Endodermal cell (in vitro differentiated cells): Measurements from ENCODE around the gene HOXD10. TPM values are rescaled to one million over a fixed set of nuclear protein-coding genes. Genes with fewer than 3 reads are reported as not detected.
A peak's percentile ranks its signal among the peaks of the same experiment; 100 is the strongest.

ENCODE experiments used
- DNase-seq: peaks from one replicate; pipeline ENCODE4 v3.0.0-alpha.2; 2017
- H3K27ac ChIP-seq: 2 replicates; pipeline ENCODE4 v1.5.1; 2013; ENCODE audit warnings: mild to moderate bottlenecking, low read depth, low read length, moderate library complexity
- H3K27me3 ChIP-seq: 2 replicates; pipeline ENCODE4 v1.6.1; 2013; ENCODE audit warnings: mild to moderate bottlenecking, low read length, moderate library complexity; ENCODE audit not compliant: insufficient read depth, control insufficient read depth, poor library complexity, severe bottlenecking
- H3K36me3 ChIP-seq: 2 replicates; pipeline ENCODE4 v1.7.0; 2013; ENCODE audit warnings: mild to moderate bottlenecking, low read length, moderate library complexity; ENCODE audit not compliant: control insufficient read depth, insufficient read depth
- H3K4me1 ChIP-seq: one replicate; pipeline ENCODE4 v1.7.0; 2013; ENCODE audit warnings: low read length; ENCODE audit not compliant: control insufficient read depth, insufficient read depth
- H3K4me3 ChIP-seq: 2 replicates; pipeline ENCODE4 v1.5.1; 2013; ENCODE audit warnings: mild to moderate bottlenecking, low read length, moderate library complexity
- H3K9ac ChIP-seq: 2 replicates; pipeline ENCODE4 v1.6.1; 2013; ENCODE audit warnings: mild to moderate bottlenecking, low read length, moderate library complexity; ENCODE audit not compliant: poor library complexity, severe bottlenecking; ENCODE audit errors: extremely low read depth
- H3K9me3 ChIP-seq: 2 replicates; pipeline ENCODE4 v1.6.1; 2013; ENCODE audit warnings: mild to moderate bottlenecking, low read length, moderate library complexity; ENCODE audit not compliant: control insufficient read depth
- H3K27ac Mint-ChIP-seq: 2 replicates; pipeline ENCODE4 v1.8.0; 2020; ENCODE audit warnings: mixed read lengths
- H3K27me3 Mint-ChIP-seq: 2 replicates; pipeline ENCODE4 v1.8.0; 2021; ENCODE audit warnings: mild to moderate bottlenecking, mixed read lengths; ENCODE audit not compliant: insufficient read depth
- H3K36me3 Mint-ChIP-seq: 2 replicates; pipeline ENCODE4 v1.8.0; 2020; ENCODE audit warnings: low read depth, mixed read lengths
- H3K4me1 Mint-ChIP-seq: 2 replicates; pipeline ENCODE4 v1.8.0; 2020; ENCODE audit warnings: mixed read lengths
- H3K4me3 Mint-ChIP-seq: 2 replicates; pipeline ENCODE4 v1.8.0; 2020; ENCODE audit warnings: mild to moderate bottlenecking, moderate library complexity, mixed read lengths
- H3K9me3 Mint-ChIP-seq: 2 replicates; pipeline ENCODE4 v1.8.0; 2020; ENCODE audit warnings: mild to moderate bottlenecking, mixed read lengths
- CTCF ChIP-seq: fragments of 200-600 bp; sonication (generic); conservative IDR thresholded peaks from 2 replicates; pipeline ENCODE4 v1.5.0; 2021; ENCODE audit warnings: antibody characterized with exemption, mild to moderate bottlenecking
- WGBS, 2 experiments: methylation state at CpG; one replicate each; pipeline versions ENCODE4 v1.1.5 to v1.1.7; 2013; ENCODE audit warnings: missing lambda C conversion rate in 2 of 2, mixed read lengths in 1 of 2; ENCODE audit not compliant: insufficient coverage in 1 of 2, insufficient read length in 1 of 2; 5-methylcytosine and 5-hydroxymethylcytosine counted together
- total RNA-seq, 2 donors: library from RNA; stranded (reverse); fragmentation: NEBNext Ultra II Directional in 1 of 2; extraction: Animal tissue kit (Norgen Biotek cat#: 25700) in 1 of 2; gene quantifications; 2 replicates in 1 of 2; 3 replicates in 1 of 2; pipeline ENCODE4 v1.2.1, GENCODE V29; 2021

HOXD10 gene
- total RNA-seq, 2 donors from 2014 or later: not detected

- no peak overlapping the region for H3K9ac ChIP-seq
- H3K27me3 ChIP-seq: peaks cover 98% of the 10 kb centered on the region
- 7 to 12% methylated on average over 34 to 48 of the region's 48 CpGs for WGBS, 2 experiments
- peaks cover 14% of the 10 kb centered on the region for H3K9me3 ChIP-seq
- H3K4me1 ChIP-seq: peaks cover 3% of the 10 kb centered on the region
- Mint-ChIP-seq H3K4me1 (no peaks in the 10 kb centered on the region), H3K36me3 (no peaks in the 10 kb centered on the region), H3K27me3 (peaks cover 98% of the 10 kb centered on the region), H3K4me3 (peak overlapping the region; percentile 49), H3K9me3 (no peaks in the 10 kb centered on the region), H3K27ac (no peak overlapping the region)
- H3K36me3 ChIP-seq: no peaks in the 10 kb centered on the region
- TF ChIP-seq CTCF: peak; percentile 98
- peak overlapping the region; percentile 76 for H3K4me3 ChIP-seq
- H3K27ac ChIP-seq: no peak overlapping the region
- DNase-seq: peak; percentile 95
Observed at GRCh38 chr2:176140513-176141317, 24.1 kb downstream of the HOXD10 start.

- no peak overlapping the region for H3K27ac Mint-ChIP-seq
- H3K27ac ChIP-seq: no peak overlapping the region
- H3K4me3 ChIP-seq: no peak overlapping the region
- H3K9me3 ChIP-seq: peaks cover 14% of the 10 kb centered on the region
- H3K4me1 ChIP-seq: no peaks in the 10 kb centered on the region
- no peaks in the 10 kb centered on the region for H3K36me3 ChIP-seq
- no peak overlapping the region for H3K4me3 Mint-ChIP-seq
- H3K27me3 Mint-ChIP-seq: peaks cover 98% of the 10 kb centered on the region
- no peak for TF ChIP-seq CTCF
- no peaks in the 10 kb centered on the region for H3K9me3 Mint-ChIP-seq
- no peak for DNase-seq
- no peaks in the 10 kb centered on the region for H3K4me1 Mint-ChIP-seq
- H3K9ac ChIP-seq: no peak overlapping the region
- WGBS, 2 experiments: 78% methylated on average over 2 of the region's 2 CpGs; no CpG with 5 or more reads in 1 of the 2 experiments
- H3K27me3 ChIP-seq: peaks cover 98% of the 10 kb centered on the region
- H3K36me3 Mint-ChIP-seq: no peaks in the 10 kb centered on the region
Observed at GRCh38 chr2:176142281-176142680, 25.7 kb downstream of the HOXD10 start.

DNA sequence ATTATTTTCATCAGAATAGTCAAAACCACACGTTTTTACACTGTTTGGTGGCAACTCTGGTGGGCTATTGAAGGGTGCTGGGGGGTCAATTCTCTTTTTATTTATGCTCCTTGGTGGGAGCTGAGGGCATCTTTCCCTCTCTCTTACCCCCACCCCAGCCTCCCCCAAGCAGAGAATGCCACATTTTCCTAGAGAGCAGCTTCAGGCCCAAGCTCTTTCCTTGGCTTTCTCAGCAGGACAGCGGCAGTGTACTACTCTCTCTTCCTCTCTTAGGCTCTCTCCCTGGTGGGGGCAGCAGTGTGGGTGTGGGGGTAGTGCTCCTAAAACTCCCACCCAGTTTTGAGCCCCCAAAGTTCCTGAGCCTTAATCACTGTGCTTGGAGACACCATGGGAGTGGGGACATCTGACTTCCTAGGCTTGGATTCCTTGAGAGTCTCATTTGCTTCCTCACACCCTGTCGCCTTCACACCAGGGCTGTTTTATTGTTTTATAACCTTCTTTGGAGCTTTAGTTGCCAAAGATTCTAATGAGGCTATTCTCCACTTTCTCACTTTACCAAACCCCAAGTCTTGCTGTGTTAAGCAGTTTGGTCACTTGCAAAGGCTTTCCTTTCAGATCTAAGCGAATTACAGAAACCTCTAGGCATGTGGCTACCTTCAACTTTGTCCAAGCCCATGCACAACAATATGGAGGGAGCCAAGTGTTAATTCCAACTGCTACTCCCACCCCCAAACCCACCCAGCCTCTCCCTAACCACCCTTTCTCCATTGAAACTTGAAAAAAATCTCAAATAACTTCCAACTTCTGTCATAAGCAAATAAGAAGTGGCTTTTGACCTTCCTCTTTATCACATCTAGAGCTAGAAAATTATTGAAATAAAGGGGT, 28.7 kb downstream of the HOXD10 start:
- Histone ChIP-seq H3K27me3 (peaks cover 98% of the 10 kb centered on the region), H3K9me3 (no peaks in the 10 kb centered on the region), H3K27ac (no peak overlapping the region), H3K9ac (no peak overlapping the region), H3K36me3 (no peaks in the 10 kb centered on the region), H3K4me1 (no peaks in the 10 kb centered on the region), H3K4me3 (no peak overlapping the region)
- peaks cover 8% of the 10 kb centered on the region for H3K4me1 Mint-ChIP-seq
- no peak for TF ChIP-seq CTCF
- 0 to 38% methylated on average over 1 to 3 of the region's 4 CpGs for WGBS, 2 experiments
- H3K9me3 Mint-ChIP-seq: no peaks in the 10 kb centered on the region
- no peak overlapping the region for H3K27ac Mint-ChIP-seq
- no peak for DNase-seq
- peaks cover 98% of the 10 kb centered on the region for H3K27me3 Mint-ChIP-seq
- H3K4me3 Mint-ChIP-seq: no peak overlapping the region
- H3K36me3 Mint-ChIP-seq: no peaks in the 10 kb centered on the region
